ENCODE data around the gene B2M.
"Not testable (repeated sequence)": the region's sequence is repeated elsewhere in the genome, so short reads cannot be mapped to it uniquely, and the experiment has no call there.

Gene B2M

DNA sequence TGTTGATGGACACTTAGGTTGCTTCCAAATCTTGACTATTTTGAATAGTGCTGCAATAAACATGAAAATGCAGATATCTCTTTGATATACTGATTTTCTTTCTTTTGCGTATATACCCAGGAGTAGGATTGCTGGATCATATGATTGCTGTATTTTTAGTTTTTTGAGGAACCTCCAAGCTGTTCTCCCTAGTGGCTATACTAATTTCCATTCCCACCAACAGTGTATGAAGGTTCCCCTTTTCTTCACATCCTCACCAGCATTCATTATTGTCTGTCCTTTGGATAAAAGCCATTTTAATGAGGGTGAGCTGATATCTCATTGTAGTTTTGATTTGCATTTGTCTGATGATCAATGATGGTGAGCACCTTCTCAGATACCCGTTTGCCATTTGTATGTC is 12.7 kb upstream of the B2M start:
- no peak for DNase-seq (ENCODE audit: low read depth in 2 of 2)

DNA sequence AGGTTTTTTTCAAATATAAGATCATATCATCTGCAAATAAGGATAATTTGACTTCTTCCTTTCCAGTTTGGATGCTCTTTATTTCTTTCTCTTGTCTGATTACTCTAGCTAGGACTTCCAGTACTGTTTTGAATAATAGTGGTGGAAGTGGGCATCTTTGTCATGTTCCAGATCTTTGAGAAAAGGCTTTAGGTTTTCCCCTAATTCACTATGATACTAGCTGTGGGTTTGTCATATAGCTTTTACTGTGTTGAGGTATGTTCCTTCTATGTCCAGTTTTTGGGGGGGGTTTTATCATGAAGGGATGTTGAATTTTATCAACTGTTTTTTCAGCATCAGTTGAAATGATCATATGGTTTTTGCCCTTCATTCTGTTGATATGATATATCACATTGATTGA is 10.6 kb upstream of the B2M start:
- not testable (repeated sequence) for DNase-seq (ENCODE audit: low read depth in 2 of 2)

DNA sequence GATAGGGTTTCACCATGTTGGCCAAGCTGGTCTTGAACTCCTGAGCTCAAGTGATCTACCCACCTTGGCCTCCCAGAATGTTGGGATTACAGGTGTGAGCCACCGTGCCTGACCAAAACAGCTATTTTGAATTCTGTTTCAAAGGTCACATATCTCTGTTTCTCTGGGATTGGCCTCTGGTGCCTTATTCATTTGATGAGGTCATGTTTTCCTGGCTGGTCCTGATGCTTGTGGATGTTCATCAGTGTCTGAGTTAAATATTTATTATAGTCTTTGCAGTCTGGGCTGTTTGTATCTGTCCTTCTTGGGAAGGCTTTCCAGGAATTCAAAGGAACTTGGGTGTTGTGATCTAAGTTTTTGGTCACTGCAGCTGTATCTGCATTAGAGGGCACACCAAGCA is 5.3 kb upstream of the B2M start:
- no peak for DNase-seq (ENCODE audit: low read depth in 2 of 2)

DNA sequence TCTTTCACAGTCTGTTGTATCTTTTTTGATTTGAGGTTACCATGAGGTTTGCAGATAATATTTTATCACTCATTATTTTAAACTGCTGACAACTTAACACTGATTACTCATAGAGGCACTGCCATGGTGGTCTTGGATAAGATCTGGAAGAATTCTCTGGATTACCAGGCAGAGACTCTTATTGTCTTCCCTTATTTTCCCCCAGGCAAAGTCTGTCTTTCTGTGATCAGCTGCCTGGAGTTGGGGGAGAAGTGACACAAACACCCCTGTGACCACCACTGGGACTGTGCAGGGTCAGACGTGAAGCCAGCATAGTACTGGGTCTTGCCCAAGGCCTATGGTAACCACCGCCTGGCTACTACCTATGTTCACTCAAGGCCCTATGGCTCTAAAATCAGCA is 4.9 kb upstream of the B2M start:
- DNase-seq (ENCODE audit: low read depth in 2 of 2), result no peak

DNA sequence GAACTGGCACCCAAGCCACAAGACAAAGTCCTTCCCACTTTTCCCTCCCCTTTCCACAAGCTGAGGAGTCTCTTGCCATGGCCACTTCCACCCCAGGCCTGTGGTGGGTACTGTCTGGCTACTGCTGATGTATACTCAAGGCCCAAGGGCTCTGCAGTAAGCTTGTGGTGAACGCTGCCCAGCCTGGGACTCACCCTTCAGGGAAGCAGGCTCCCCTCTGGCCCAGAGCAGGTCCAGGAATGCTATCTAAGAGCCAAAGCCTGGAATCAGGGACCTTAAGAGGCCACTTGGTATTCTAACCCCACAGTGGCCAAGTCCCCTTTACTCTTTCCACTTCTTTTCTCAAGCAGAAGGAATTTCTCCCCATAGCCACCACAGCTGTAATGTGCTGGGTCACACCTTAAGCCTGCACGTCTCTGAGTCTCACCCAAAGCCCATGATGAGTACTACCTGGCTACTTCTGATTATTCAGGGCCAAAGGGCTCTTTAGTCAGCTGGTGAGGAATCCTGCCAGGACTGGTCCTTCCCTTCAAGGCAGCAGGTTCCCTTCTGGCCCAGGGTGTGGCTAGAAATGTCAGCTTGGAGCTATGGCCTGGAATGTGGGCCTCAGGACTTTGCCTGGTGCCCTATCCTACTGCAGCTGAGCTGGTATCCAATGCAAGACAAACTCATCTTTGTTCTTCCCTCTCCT is 4.2 kb upstream of the B2M start:
- DNase-seq (ENCODE audit: low read depth in 2 of 2), result no peak

DNA sequence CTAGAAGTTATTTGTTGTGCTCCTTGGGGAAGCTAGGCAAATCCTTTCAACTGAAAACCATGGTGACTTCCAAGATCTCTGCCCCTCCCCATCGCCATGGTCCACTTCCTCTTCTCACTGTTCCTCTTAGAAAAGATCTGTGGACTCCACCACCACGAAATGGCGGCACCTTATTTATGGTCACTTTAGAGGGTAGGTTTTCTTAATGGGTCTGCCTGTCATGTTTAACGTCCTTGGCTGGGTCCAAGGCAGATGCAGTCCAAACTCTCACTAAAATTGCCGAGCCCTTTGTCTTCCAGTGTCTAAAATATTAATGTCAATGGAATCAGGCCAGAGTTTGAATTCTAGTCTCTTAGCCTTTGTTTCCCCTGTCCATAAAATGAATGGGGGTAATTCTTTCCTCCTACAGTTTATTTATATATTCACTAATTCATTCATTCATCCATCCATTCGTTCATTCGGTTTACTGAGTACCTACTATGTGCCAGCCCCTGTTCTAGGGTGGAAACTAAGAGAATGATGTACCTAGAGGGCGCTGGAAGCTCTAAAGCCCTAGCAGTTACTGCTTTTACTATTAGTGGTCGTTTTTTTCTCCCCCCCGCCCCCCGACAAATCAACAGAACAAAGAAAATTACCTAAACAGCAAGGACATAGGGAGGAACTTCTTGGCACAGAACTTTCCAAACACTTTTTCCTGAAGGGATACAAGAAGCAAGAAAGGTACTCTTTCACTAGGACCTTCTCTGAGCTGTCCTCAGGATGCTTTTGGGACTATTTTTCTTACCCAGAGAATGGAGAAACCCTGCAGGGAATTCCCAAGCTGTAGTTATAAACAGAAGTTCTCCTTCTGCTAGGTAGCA is 851 bp upstream of the B2M start:
- DNase-seq (ENCODE audit: low read depth in 2 of 2), result no peak

DNA sequence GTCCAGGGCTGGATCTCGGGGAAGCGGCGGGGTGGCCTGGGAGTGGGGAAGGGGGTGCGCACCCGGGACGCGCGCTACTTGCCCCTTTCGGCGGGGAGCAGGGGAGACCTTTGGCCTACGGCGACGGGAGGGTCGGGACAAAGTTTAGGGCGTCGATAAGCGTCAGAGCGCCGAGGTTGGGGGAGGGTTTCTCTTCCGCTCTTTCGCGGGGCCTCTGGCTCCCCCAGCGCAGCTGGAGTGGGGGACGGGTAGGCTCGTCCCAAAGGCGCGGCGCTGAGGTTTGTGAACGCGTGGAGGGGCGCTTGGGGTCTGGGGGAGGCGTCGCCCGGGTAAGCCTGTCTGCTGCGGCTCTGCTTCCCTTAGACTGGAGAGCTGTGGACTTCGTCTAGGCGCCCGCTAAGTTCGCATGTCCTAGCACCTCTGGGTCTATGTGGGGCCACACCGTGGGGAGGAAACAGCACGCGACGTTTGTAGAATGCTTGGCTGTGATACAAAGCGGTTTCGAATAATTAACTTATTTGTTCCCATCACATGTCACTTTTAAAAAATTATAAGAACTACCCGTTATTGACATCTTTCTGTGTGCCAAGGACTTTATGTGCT is 527 bp downstream of the B2M start:
- DNase-seq (ENCODE audit: low read depth in 2 of 2), result no peak

DNA sequence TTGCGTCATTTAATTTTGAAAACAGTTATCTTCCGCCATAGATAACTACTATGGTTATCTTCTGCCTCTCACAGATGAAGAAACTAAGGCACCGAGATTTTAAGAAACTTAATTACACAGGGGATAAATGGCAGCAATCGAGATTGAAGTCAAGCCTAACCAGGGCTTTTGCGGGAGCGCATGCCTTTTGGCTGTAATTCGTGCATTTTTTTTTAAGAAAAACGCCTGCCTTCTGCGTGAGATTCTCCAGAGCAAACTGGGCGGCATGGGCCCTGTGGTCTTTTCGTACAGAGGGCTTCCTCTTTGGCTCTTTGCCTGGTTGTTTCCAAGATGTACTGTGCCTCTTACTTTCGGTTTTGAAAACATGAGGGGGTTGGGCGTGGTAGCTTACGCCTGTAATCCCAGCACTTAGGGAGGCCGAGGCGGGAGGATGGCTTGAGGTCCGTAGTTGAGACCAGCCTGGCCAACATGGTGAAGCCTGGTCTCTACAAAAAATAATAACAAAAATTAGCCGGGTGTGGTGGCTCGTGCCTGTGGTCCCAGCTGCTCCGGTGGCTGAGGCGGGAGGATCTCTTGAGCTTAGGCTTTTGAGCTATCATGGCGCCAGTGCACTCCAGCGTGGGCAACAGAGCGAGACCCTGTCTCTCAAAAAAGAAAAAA is 1.2 kb downstream of the B2M start:
- DNase-seq (ENCODE audit: low read depth in 2 of 2), result peak; percentile 64 to 67

DNA sequence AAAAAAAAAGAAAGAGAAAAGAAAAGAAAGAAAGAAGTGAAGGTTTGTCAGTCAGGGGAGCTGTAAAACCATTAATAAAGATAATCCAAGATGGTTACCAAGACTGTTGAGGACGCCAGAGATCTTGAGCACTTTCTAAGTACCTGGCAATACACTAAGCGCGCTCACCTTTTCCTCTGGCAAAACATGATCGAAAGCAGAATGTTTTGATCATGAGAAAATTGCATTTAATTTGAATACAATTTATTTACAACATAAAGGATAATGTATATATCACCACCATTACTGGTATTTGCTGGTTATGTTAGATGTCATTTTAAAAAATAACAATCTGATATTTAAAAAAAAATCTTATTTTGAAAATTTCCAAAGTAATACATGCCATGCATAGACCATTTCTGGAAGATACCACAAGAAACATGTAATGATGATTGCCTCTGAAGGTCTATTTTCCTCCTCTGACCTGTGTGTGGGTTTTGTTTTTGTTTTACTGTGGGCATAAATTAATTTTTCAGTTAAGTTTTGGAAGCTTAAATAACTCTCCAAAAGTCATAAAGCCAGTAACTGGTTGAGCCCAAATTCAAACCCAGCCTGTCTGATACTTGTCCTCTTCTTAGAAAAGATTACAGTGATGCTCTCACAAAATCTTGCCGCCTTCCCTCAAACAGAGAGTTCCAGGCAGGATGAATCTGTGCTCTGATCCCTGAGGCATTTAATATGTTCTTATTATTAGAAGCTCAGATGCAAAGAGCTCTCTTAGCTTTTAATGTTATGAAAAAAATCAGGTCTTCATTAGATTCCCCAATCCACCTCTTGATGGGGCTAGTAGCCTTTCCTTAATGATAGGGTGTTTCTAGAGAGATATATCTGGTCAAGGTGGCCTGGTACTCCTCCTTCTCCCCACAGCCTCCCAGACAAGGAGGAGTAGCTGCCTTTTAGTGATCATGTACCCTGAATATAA is 2.0 kb downstream of the B2M start:
- peak in 1 of 2 experiments; percentile 17 for DNase-seq (ENCODE audit: low read depth in 2 of 2)

DNA sequence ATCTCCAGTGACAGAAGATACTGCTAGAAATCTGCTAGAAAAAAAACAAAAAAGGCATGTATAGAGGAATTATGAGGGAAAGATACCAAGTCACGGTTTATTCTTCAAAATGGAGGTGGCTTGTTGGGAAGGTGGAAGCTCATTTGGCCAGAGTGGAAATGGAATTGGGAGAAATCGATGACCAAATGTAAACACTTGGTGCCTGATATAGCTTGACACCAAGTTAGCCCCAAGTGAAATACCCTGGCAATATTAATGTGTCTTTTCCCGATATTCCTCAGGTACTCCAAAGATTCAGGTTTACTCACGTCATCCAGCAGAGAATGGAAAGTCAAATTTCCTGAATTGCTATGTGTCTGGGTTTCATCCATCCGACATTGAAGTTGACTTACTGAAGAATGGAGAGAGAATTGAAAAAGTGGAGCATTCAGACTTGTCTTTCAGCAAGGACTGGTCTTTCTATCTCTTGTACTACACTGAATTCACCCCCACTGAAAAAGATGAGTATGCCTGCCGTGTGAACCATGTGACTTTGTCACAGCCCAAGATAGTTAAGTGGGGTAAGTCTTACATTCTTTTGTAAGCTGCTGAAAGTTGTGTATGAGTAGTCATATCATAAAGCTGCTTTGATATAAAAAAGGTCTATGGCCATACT is 4.0 kb downstream of the B2M start:
- no peak for DNase-seq (ENCODE audit: low read depth in 2 of 2)

DNA sequence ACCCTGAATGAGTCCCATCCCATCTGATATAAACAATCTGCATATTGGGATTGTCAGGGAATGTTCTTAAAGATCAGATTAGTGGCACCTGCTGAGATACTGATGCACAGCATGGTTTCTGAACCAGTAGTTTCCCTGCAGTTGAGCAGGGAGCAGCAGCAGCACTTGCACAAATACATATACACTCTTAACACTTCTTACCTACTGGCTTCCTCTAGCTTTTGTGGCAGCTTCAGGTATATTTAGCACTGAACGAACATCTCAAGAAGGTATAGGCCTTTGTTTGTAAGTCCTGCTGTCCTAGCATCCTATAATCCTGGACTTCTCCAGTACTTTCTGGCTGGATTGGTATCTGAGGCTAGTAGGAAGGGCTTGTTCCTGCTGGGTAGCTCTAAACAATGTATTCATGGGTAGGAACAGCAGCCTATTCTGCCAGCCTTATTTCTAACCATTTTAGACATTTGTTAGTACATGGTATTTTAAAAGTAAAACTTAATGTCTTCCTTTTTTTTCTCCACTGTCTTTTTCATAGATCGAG is 4.5 kb downstream of the B2M start:
- no peak for DNase-seq (ENCODE audit: low read depth in 2 of 2)

DNA sequence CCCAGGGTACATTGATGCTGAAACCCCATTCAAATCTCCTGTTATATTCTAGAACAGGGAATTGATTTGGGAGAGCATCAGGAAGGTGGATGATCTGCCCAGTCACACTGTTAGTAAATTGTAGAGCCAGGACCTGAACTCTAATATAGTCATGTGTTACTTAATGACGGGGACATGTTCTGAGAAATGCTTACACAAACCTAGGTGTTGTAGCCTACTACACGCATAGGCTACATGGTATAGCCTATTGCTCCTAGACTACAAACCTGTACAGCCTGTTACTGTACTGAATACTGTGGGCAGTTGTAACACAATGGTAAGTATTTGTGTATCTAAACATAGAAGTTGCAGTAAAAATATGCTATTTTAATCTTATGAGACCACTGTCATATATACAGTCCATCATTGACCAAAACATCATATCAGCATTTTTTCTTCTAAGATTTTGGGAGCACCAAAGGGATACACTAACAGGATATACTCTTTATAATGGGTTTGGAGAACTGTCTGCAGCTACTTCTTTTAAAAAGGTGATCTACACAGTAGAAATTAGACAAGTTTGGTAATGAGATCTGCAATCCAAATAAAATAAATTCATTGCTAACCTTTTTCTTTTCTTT is 5.8 kb downstream of the B2M start:
- no peak for DNase-seq (ENCODE audit: low read depth in 2 of 2)

DNA sequence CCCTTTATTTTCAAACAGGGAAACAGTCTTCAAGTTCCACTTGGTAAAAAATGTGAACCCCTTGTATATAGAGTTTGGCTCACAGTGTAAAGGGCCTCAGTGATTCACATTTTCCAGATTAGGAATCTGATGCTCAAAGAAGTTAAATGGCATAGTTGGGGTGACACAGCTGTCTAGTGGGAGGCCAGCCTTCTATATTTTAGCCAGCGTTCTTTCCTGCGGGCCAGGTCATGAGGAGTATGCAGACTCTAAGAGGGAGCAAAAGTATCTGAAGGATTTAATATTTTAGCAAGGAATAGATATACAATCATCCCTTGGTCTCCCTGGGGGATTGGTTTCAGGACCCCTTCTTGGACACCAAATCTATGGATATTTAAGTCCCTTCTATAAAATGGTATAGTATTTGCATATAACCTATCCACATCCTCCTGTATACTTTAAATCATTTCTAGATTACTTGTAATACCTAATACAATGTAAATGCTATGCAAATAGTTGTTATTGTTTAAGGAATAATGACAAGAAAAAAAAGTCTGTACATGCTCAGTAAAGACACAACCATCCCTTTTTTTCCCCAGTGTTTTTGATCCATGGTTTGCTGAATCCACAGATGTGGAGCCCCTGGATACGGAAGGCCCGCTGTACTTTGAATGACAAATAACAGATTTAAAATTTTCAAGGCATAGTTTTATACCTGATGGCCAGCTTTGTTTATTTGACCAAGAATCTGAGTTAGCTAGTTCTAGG is 7.0 kb downstream of the B2M start:
- no peak for DNase-seq (ENCODE audit: low read depth in 2 of 2)

DNA sequence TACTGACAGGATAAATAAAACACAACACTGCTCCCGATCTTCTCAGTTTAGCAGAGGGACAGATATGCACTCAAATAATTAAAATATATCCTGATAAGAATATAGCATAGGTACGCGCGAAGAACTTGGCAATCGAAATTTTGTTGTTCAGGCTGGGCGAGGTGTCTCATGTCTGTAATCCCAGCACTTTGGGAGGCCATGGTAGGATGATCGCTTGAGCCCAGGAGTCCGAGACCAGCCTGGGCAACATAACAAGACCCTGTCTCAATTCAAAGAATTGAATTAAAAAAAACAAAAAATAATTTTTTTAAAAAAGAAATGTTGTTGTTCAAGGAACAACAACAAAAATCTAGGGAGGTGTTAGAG is 7.6 kb downstream of the B2M start:
- no peak for DNase-seq (ENCODE audit: low read depth in 2 of 2)

DNA sequence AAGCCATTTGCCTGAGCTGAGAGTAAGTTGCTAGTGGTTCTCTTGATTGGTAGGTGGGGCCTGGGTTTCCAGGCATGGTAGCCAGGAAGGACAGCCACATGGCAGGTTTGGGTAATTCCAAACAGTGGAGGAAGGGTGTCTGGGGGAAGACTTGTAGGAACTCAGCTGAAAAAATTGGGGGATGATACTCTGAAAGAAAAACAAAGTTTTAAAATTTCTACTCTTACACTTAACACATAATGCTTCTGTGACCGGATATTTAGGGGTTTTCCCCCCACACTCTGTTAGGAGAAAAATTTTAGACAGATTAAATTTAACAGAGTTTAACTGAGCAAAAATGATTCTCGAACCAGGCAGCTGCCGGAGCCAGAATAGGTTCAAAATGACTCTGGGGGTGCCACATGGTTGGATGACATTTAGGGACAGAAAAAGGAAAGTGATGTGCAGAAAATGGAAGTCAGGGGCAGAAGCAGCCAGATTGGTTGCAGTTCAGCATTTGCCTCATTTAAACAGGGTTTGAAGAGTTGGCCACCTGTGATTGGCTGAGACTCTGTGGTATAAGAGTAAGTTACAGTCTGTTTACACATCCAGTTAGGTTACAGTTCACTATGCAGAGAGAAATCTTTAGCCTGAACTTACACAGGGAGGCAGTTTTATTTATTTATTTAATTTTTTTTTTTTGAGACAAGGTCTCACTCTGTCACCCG is 8.1 kb downstream of the B2M start:
- DNase-seq (ENCODE audit: low read depth in 2 of 2), result no peak

DNA sequence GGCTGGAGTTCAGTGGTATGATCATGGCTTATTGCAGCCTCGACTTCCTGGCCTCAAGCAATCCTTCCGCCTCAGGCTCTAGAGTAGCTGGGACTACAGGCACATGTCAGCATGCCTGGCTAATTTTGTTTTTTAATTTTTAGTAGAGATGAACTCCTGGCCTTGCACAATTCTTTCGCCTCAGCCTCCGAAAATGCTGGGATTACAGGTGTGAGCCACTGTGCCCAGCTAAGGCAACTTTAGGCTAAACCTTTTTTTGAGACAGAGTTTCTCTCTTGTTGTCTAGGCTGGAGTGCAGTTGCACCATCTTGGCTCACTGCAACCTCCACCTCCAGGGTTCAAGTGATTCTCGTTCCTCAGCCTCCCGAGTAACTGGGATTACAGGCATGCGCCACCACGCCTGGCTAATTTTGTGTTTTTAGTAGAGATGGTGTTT is 8.7 kb downstream of the B2M start:
- DNase-seq (ENCODE audit: low read depth in 2 of 2), result not testable (repeated sequence)

DNA sequence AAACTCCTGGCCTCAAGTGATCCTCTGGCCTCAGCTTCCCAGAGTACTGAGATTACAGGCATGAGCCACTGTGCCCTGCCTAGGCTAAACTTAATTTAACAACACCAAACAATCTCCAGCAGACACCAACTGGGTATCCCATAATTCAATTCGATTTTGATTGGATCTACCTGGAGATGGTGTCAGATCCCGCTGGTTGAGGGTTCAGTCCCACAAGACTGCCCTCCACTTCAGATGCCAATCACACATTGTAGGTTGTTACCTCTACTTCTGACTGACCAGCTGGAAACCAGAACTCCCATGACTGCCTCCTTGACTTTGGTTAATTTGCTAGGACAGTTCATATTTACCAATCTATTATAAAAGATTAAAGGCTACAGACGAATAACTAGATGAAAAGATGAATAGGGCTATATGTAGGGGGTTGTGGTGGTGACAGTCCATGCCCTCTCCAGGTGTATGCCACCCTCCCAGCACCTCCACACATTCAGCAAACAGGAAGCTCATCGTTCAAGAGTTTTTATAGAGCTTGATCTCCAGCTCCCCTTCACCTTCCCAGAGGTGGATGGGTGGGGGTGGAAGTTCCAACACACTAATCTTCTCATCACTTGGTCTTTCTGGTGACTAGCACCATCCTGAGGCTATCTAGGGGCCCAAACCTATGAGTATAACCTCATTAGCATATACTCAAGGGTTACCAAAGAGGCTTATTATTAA is 9.3 kb downstream of the B2M start:
- DNase-seq (ENCODE audit: low read depth in 2 of 2), result no peak

DNA sequence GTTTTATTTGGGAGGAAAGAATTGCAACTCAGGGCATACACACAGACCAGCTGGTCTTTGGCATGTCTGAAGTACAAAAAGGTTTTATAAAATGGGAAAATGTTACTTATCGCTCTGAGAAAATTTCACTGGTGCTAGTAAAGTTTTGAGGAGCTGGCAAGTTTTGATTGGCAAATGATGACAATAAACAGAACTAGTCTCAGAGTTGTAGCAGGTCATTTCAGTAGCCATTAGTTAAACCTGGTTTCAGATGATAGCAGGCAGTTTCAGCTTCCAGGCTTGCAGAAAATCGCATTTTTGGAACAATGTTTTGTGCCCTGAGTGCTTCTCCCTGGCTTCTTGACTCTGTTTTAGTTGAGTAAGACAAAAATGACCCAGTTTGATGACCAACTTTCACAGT is 10.7 kb downstream of the B2M start:
- DNase-seq (ENCODE audit: low read depth in 2 of 2), result no peak
